ENCODE results near the gene DENND4A. TPM values are rescaled to one million over a fixed set of nuclear protein-coding genes. Genes with fewer than 3 reads are reported as not detected.

Gene DENND4A
- total RNA-seq, 1 experiment from 2014 or later, result 14.4 TPM

DNA sequence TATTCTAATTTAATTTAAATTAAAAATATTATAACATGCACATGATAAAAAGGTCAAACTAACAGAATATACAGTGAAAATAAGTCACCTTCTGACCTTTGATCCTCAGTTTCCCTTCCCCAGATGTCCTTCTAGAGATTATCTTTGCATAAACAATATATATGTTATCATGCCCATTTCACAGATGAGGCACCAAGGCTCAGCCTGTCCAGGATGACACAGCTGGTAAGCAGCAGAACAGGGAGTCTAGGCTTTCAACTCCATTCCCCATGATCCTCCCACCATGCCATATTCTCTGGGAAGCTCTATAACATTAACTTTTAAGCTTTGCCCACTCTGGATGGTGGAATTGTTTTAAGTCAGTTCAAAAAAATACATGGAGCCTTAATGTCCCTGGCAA is 169.0 kb downstream of the DENND4A start:
- ATAC-seq (no peak), DNase-seq (ENCODE audit: low read depth, low spot score) (no peak)
- BruUV-seq (replicated peaks), result no TSS peak
- no peaks in the 10 kb centered on the region for H3K4me1 ChIP-seq (ENCODE audit: control insufficient read depth, insufficient read depth, low read length)
- POLR2A ChIA-PET, result no interaction called here
- in situ Hi-C loops (cut with HindIII; ENCODE audit: low pct_unique_long_range_greater_than_20kb, low sequenced_read_pairs), result no loop called here
- TF ChIP-seq TCF7L2 (IDR thresholded peaks at IDR 0.05; ENCODE audit: low read depth, low read length) (no peak), SIN3A (IDR thresholded peaks at IDR 0.05; ENCODE audit: borderline replicate concordance, insufficient read depth, low read depth, low read length) (no peak), POLR2AphosphoS5 (IDR thresholded peaks at IDR 0.05; ENCODE audit: low read depth, low read length) (no peak)
- TF ChIP-seq, protein P1, sequence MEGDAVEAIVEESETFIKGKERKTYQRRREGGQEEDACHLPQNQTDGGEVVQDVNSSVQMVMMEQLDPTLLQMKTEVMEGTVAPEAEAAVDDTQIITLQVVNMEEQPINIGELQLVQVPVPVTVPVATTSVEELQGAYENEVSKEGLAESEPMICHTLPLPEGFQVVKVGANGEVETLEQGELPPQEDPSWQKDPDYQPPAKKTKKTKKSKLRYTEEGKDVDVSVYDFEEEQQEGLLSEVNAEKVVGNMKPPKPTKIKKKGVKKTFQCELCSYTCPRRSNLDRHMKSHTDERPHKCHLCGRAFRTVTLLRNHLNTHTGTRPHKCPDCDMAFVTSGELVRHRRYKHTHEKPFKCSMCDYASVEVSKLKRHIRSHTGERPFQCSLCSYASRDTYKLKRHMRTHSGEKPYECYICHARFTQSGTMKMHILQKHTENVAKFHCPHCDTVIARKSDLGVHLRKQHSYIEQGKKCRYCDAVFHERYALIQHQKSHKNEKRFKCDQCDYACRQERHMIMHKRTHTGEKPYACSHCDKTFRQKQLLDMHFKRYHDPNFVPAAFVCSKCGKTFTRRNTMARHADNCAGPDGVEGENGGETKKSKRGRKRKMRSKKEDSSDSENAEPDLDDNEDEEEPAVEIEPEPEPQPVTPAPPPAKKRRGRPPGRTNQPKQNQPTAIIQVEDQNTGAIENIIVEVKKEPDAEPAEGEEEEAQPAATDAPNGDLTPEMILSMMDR (IDR thresholded peaks at IDR 0.05), result no peak
- TF ChIP-seq, protein P2, sequence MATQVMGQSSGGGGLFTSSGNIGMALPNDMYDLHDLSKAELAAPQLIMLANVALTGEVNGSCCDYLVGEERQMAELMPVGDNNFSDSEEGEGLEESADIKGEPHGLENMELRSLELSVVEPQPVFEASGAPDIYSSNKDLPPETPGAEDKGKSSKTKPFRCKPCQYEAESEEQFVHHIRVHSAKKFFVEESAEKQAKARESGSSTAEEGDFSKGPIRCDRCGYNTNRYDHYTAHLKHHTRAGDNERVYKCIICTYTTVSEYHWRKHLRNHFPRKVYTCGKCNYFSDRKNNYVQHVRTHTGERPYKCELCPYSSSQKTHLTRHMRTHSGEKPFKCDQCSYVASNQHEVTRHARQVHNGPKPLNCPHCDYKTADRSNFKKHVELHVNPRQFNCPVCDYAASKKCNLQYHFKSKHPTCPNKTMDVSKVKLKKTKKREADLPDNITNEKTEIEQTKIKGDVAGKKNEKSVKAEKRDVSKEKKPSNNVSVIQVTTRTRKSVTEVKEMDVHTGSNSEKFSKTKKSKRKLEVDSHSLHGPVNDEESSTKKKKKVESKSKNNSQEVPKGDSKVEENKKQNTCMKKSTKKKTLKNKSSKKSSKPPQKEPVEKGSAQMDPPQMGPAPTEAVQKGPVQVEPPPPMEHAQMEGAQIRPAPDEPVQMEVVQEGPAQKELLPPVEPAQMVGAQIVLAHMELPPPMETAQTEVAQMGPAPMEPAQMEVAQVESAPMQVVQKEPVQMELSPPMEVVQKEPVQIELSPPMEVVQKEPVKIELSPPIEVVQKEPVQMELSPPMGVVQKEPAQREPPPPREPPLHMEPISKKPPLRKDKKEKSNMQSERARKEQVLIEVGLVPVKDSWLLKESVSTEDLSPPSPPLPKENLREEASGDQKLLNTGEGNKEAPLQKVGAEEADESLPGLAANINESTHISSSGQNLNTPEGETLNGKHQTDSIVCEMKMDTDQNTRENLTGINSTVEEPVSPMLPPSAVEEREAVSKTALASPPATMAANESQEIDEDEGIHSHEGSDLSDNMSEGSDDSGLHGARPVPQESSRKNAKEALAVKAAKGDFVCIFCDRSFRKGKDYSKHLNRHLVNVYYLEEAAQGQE (IDR thresholded peaks at IDR 0.05; ENCODE audit: insufficient read depth in 1 of 2, low read depth in 2 of 2, low read length in 1 of 2), result no peak
- intact Hi-C loops (cut with micrococcal nuclease; ENCODE audit: unreplicated experiment), result no loop called here
- H3K4me3 ChIP-seq (ENCODE audit: low read depth in 2 of 2, low read length in 2 of 2), result no peak overlapping the region
- H3K27ac ChIP-seq (ENCODE audit: low read length), result no peak overlapping the region
- no peaks in the 10 kb centered on the region for H3K9me3 ChIP-seq (ENCODE audit: control insufficient read depth, insufficient read depth, low read depth, low read length)
- H3K27me3 ChIP-seq (ENCODE audit: control insufficient read depth, insufficient read depth, low read length), result no peaks in the 10 kb centered on the region
- CTCF ChIA-PET, result no interaction called here
- H3K36me3 ChIP-seq (ENCODE audit: control insufficient read depth, insufficient read depth, low read length), result no peaks in the 10 kb centered on the region

DNA sequence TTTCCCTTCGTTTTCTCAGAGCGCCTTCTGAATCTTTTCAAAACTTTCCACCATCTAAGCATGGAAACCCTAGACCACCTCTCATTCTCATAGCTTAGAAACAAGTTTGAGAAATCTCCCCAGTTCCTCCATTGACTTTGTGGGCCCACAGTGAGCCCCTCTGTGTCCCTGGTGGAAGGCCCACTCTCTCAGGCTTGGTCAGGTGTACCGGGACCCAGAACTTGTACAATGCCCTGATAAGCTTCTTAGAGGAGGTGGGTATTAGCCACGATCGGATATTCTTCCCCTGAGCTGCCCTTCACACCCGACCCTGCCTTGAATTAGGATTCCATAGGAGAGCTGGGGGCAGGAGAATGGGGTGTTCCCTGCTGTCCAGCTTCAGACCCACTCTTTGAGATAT is 170.5 kb downstream of the DENND4A start, which contains the start of gene SLC24A1:
Gene SLC24A1, plus strand, starts transcription at position 301 of the 400 bp plus-strand sequence. CDS start 2,143 bp downstream, outside the sequence.
- in situ Hi-C loops (cut with HindIII; ENCODE audit: low pct_unique_long_range_greater_than_20kb, low sequenced_read_pairs), result no loop called here
- no peak for TF ChIP-seq SIN3A (IDR thresholded peaks at IDR 0.05; ENCODE audit: borderline replicate concordance, insufficient read depth, low read depth, low read length)
- TF ChIP-seq TCF7L2 (IDR thresholded peaks at IDR 0.05; ENCODE audit: low read depth, low read length), result no peak
- TF ChIP-seq, protein P2 (IDR thresholded peaks at IDR 0.05; ENCODE audit: insufficient read depth in 1 of 2, low read depth in 2 of 2, low read length in 1 of 2), result no peak
- TF ChIP-seq, protein P1 (IDR thresholded peaks at IDR 0.05), result no peak
- TF ChIP-seq POLR2AphosphoS5 (IDR thresholded peaks at IDR 0.05; ENCODE audit: low read depth, low read length), result no peak
- intact Hi-C loops (cut with micrococcal nuclease; ENCODE audit: unreplicated experiment), result no loop called here
- ATAC-seq (no peak), DNase-seq (ENCODE audit: low read depth, low spot score) (no peak)
- no TSS peak for BruUV-seq (replicated peaks)
- Histone ChIP-seq H3K27ac (ENCODE audit: low read length) (no peak within 1 kb of the TSS), H3K4me3 (ENCODE audit: low read depth in 2 of 2, low read length in 2 of 2) (no peak within 1 kb of the TSS), H3K9me3 (ENCODE audit: control insufficient read depth, insufficient read depth, low read depth, low read length) (no peaks in the 10 kb centered on the region), H3K27me3 (ENCODE audit: control insufficient read depth, insufficient read depth, low read length) (no peaks in the 10 kb centered on the region), H3K36me3 (ENCODE audit: control insufficient read depth, insufficient read depth, low read length) (no peaks in the 10 kb centered on the region), H3K4me1 (ENCODE audit: control insufficient read depth, insufficient read depth, low read length) (no peaks in the 10 kb centered on the region)
- POLR2A ChIA-PET, result no interaction called here
- CTCF ChIA-PET, result no interaction called here

Data from Panc1 (cell line).